CD14-positive monocyte (primary cell): ENCODE results near the gene KRT32. TPM values are rescaled to one million over a fixed set of nuclear protein-coding genes. Genes with fewer than 3 reads are reported as not detected.

Experiments
- DNase-seq, 3 donors: peaks; one replicate each; pipeline ENCODE4 v3.0.0-alpha.2; 2011 to 2022
- H2AFZ ChIP-seq: 2 replicates; pipeline ENCODE4 v1.6.0; 2012; ENCODE audit warnings: mild to moderate bottlenecking, low read depth, low read length, inconsistent platforms; ENCODE audit not compliant: insufficient read depth, poor library complexity, severe bottlenecking
- H3K27ac ChIP-seq, 2 donors: 1 replicate in 1 of 2; 2 replicates in 1 of 2; pipeline ENCODE4 v1.5.1; 2012 to 2013; ENCODE audit warnings: low read length in 2 of 2, control low read depth in 1 of 2, inconsistent platforms in 1 of 2, low read depth in 1 of 2, mild to moderate bottlenecking in 1 of 2
- H3K27me3 ChIP-seq, 2 donors: one replicate each; pipeline versions ENCODE4 v1.6.0 to v1.6.1; 2011 to 2013; ENCODE audit warnings: low read length in 2 of 2; ENCODE audit not compliant: control insufficient read depth in 2 of 2, insufficient read depth in 2 of 2
- H3K36me3 ChIP-seq, 2 donors: replicated peaks in 1 of 2; 1 replicate in 1 of 2; 2 replicates in 1 of 2; pipeline versions ENCODE4 v1.5.1 to v1.6.1; 2012 to 2013; ENCODE audit warnings: low read length in 2 of 2, control low read depth in 1 of 2, inconsistent platforms in 1 of 2, mild to moderate bottlenecking in 1 of 2; ENCODE audit not compliant: insufficient read depth in 2 of 2, control insufficient read depth in 1 of 2
- H3K4me1 ChIP-seq, 2 donors: 1 replicate in 1 of 2; 2 replicates in 1 of 2; pipeline versions ENCODE4 v1.5.1 to v1.6.1; 2012 to 2013; ENCODE audit warnings: low read length in 2 of 2, control low read depth in 1 of 2, inconsistent platforms in 1 of 2, mild to moderate bottlenecking in 1 of 2, moderate library complexity in 1 of 2; ENCODE audit not compliant: insufficient read depth in 2 of 2, control insufficient read depth in 1 of 2
- H3K4me2 ChIP-seq: replicated peaks from 2 replicates; pipeline ENCODE3; 2012; ENCODE audit warnings: low read length, moderate library complexity, mild to moderate bottlenecking; ENCODE audit not compliant: poor library complexity, severe bottlenecking; ENCODE audit errors: extremely low read depth
- H3K4me3 ChIP-seq, 3 experiments: fragments of 200-600 bp in 1 of 3; sonication (generic) in 1 of 3; replicated peaks in 1 of 3; 1 replicate in 2 of 3; 2 replicates in 1 of 3; pipeline ENCODE4 v1.5.1; 2011 to 2013; ENCODE audit warnings: low read length in 3 of 3, mild to moderate bottlenecking in 3 of 3, control low read depth in 2 of 3, low read depth in 2 of 3, inconsistent platforms in 1 of 3, moderate library complexity in 1 of 3
- H3K79me2 ChIP-seq: 2 replicates; pipeline ENCODE4 v1.6.0; 2012; ENCODE audit warnings: mild to moderate bottlenecking, control low read depth, inconsistent platforms, low read length, moderate library complexity; ENCODE audit not compliant: insufficient read depth
- H3K9ac ChIP-seq: 2 replicates; pipeline ENCODE4 v1.6.0; 2017; ENCODE audit warnings: low read length, mild to moderate bottlenecking; ENCODE audit not compliant: insufficient read depth, poor library complexity, severe bottlenecking
- H3K9me3 ChIP-seq, 2 donors: replicated peaks in 1 of 2; 1 replicate in 1 of 2; 2 replicates in 1 of 2; pipeline versions ENCODE4 v1.5.1 to v1.6.1; 2012 to 2013; ENCODE audit warnings: low read length in 2 of 2, control low read depth in 1 of 2; ENCODE audit not compliant: control insufficient read depth in 1 of 2, insufficient read depth in 1 of 2
- H4K20me1 ChIP-seq: 2 replicates; pipeline ENCODE4 v1.6.0; 2012; ENCODE audit warnings: mild to moderate bottlenecking, low read length, control low read depth, moderate library complexity; ENCODE audit not compliant: insufficient read depth
- H3K27ac Mint-ChIP-seq, 7 donors: one replicate each; pipeline ENCODE4 v1.8.0; 2020; ENCODE audit warnings: mild to moderate bottlenecking in 7 of 7, mixed read lengths in 7 of 7, moderate library complexity in 6 of 7, inconsistent platforms in 2 of 7
- H3K27me3 Mint-ChIP-seq, 3 donors: one replicate each; pipeline ENCODE4 v1.8.0; 2021 to 2022; ENCODE audit warnings: low read depth in 3 of 3, mild to moderate bottlenecking in 3 of 3, mixed read lengths in 3 of 3, moderate library complexity in 3 of 3, inconsistent platforms in 1 of 3
- H3K36me3 Mint-ChIP-seq, 2 donors: one replicate each; pipeline ENCODE4 v1.8.0; 2020; ENCODE audit warnings: mixed read lengths in 2 of 2, inconsistent platforms in 1 of 2, mild to moderate bottlenecking in 1 of 2
- H3K4me1 Mint-ChIP-seq: one replicate; pipeline ENCODE4 v1.8.0; 2020; ENCODE audit warnings: mild to moderate bottlenecking, mixed read lengths
- H3K4me3 Mint-ChIP-seq, 2 donors: one replicate each; pipeline ENCODE4 v1.8.0; 2020; ENCODE audit warnings: mild to moderate bottlenecking in 2 of 2, mixed read lengths in 2 of 2, moderate library complexity in 1 of 2
- H3K9me3 Mint-ChIP-seq, 7 donors: one replicate each; pipeline ENCODE4 v1.8.0; 2020 to 2022; ENCODE audit warnings: mixed read lengths in 7 of 7, mild to moderate bottlenecking in 6 of 7, moderate library complexity in 6 of 7, inconsistent platforms in 2 of 7
- CTCF ChIP-seq: fragments of 200-600 bp; IDR thresholded peaks from one replicate; pipeline ENCODE4 v1.8.0; 2022; ENCODE audit warnings: antibody characterized with exemption, mild to moderate bottlenecking
- WGBS: methylation state at CpG from one replicate; pipeline ENCODE4 v1.1.5; 2013; ENCODE audit warnings: missing lambda C conversion rate; ENCODE audit not compliant: insufficient coverage; 5-methylcytosine and 5-hydroxymethylcytosine counted together
- intact Hi-C, 2 donors: fragments of 100-400 bp; cut with micrococcal nuclease; formaldehyde crosslinking; loops; one replicate each; pipeline versions ENCODE4 v1.15.0 to v1.15.1; 2023
- polyA plus RNA-seq, 3 donors: library from polyadenylated mRNA; depleted of rRNA in 1 of 3; unstranded in 2 of 3; stranded (reverse) in 1 of 3; fragments of 300-500 nt in 2 of 3; fragments of >200 nt in 1 of 3; fragmentation: Illumina TruSeq in 2 of 3; gene quantifications; 1 replicate in 2 of 3; 2 replicates in 1 of 3; pipeline ENCODE4 v1.2.3, GENCODE V29; 2012 to 2021
- small RNA-seq: library from RNA; depleted of rRNA; stranded (forward); fragments of <200 nt; gene quantifications from one replicate; pipeline ENCODE3, GENCODE V24; 2012; ENCODE audit warnings: low read depth; ENCODE audit not compliant: insufficient read length

KRT32 gene
- polyA plus RNA-seq, 3 donors: not detected

- intact Hi-C loops: no loop called here
- H3K36me3 Mint-ChIP-seq: no peaks in the 10 kb centered on the region
- H3K27ac ChIP-seq: no peak overlapping the region
- no peak overlapping the region for H2AFZ ChIP-seq
- 98% methylated on average over 16 of the region's 20 CpGs for WGBS
- no peaks in the 10 kb centered on the region for H3K9me3 Mint-ChIP-seq
- H3K27me3 ChIP-seq: no peaks in the 10 kb centered on the region
- no peaks in the 10 kb centered on the region for H3K9me3 ChIP-seq
- H3K27ac Mint-ChIP-seq: no peak overlapping the region
- H3K4me1 ChIP-seq: no peaks in the 10 kb centered on the region
- H3K27me3 Mint-ChIP-seq: peaks cover 8 to 11% (median 11%) of the 10 kb centered on the region in 3 donors
- TF ChIP-seq CTCF: no peak
- no peaks in the 10 kb centered on the region for H3K36me3 ChIP-seq
- no peak overlapping the region for H3K4me3 ChIP-seq
- no peaks in the 10 kb centered on the region for H4K20me1 ChIP-seq
- H3K9ac ChIP-seq: no peak overlapping the region
- no peak overlapping the region for H3K4me3 Mint-ChIP-seq
- no peak overlapping the region for H3K4me2 ChIP-seq
- no peaks in the 10 kb centered on the region for H3K4me1 Mint-ChIP-seq
- no peaks in the 10 kb centered on the region for H3K79me2 ChIP-seq
- DNase-seq: no peak
Measured at GRCh38 chr17:41411072-41411840, 55.9 kb downstream of the KRT32 start.

Small RNA genes within 50 kb of the gene (small RNA-seq; reads per million reads assigned to genes)
- 2.8 reads per million, percentile 19 among the genes with 10 or more reads in this experiment for gene RNU2-32P

Other genes with a start within 250 kb of the KRT32 start
- gene KRTAP9-2, start 240.7 kb downstream of the KRT32 start, polyA plus RNA-seq: not detected
- gene KRTAP9-3, start 234.9 kb downstream of the KRT32 start, polyA plus RNA-seq: not detected
- not detected for gene KRTAP9-8, start 229.4 kb downstream of the KRT32 start, polyA plus RNA-seq
- not detected for gene KRTAP9-4, start 217.7 kb downstream of the KRT32 start, polyA plus RNA-seq
- not detected for gene KRTAP9-9, start 212.0 kb downstream of the KRT32 start, polyA plus RNA-seq
- not detected for gene KRTAP9-6, start 202.0 kb downstream of the KRT32 start, polyA plus RNA-seq
- not detected for gene KRTAP9-7, start 191.7 kb downstream of the KRT32 start, polyA plus RNA-seq
- not detected for gene KRTAP29-1, start 164.5 kb downstream of the KRT32 start, polyA plus RNA-seq
- not detected for gene KRTAP16-1, start 158.1 kb downstream of the KRT32 start, polyA plus RNA-seq
- gene KRTAP17-1, start 151.7 kb downstream of the KRT32 start, polyA plus RNA-seq: not detected
- not detected for gene KRT33A, start 116.6 kb downstream of the KRT32 start, polyA plus RNA-seq
- gene KRT33B, start 97.6 kb downstream of the KRT32 start, polyA plus RNA-seq: not detected
- not detected for gene KRT34, start 85.1 kb downstream of the KRT32 start, polyA plus RNA-seq
- not detected for gene KRT31, start 69.8 kb downstream of the KRT32 start, polyA plus RNA-seq
- gene KRT37, start 42.8 kb downstream of the KRT32 start, polyA plus RNA-seq: not detected
- not detected for gene KRT38, start 26.4 kb downstream of the KRT32 start, polyA plus RNA-seq
- not detected for gene KRT35, start 13.8 kb upstream of the KRT32 start, polyA plus RNA-seq
- gene KRT36, start 22.5 kb upstream of the KRT32 start, polyA plus RNA-seq: under 1 TPM; 0.24 to 0.87 (median 0.25) TPM
- gene KRT13, start 38.2 kb upstream of the KRT32 start, polyA plus RNA-seq: not detected
- gene KRT15, start 51.5 kb upstream of the KRT32 start, polyA plus RNA-seq: under 1 TPM in 1 of 3 donors, not detected in 2; 0.03 TPM
- gene KRT19, start 60.9 kb upstream of the KRT32 start, polyA plus RNA-seq: not detected
- not detected for gene KRT9, start 104.7 kb upstream of the KRT32 start, polyA plus RNA-seq
- not detected for gene KRT14, start 119.5 kb upstream of the KRT32 start, polyA plus RNA-seq
- gene KRT16, start 145.4 kb upstream of the KRT32 start, polyA plus RNA-seq: not detected
- under 1 TPM in 1 of 3 donors, not detected in 2; 0.49 TPM for gene KRT17, start 157.2 kb upstream of the KRT32 start, polyA plus RNA-seq
- 1,000 to 10,000 TPM; 1,176 to 1,536 (median 1,425) TPM for gene EIF1, start 221.5 kb upstream of the KRT32 start, polyA plus RNA-seq
- not detected for gene GAST, start 244.9 kb upstream of the KRT32 start, polyA plus RNA-seq